HCT116 (cell line): ENCODE measurements around the gene IFNL4. TPM values are rescaled to one million over a fixed set of nuclear protein-coding genes. Genes with fewer than 3 reads are reported as not detected.

ENCODE experiments used
- ATAC-seq: fragments of 200-7000 bp; cut with Tn5 transposase; 2 replicates; pipeline ENCODE4 v1.9.1; 2020; ENCODE audit warnings: mild to moderate bottlenecking, moderate library complexity
- BruUV-seq: library from RNA; stranded (reverse); fragments of 400-500 nt; replicated peaks from 2 replicates; lab custom pipeline; 2021; lab: Mats Ljungman, UMichigan
- CTCF ChIA-PET: fragments of 300-600 bp; sonication (Branson Sonifier 250); formaldehyde crosslinking; loops from one replicate; lab custom pipeline; 2021; ENCODE audit warnings: antibody characterized with exemption; lab: Charles Lee
- POLR2A ChIA-PET: fragments of 300-600, 350-600 bp; sonication (Branson Sonifier 250); formaldehyde crosslinking; loops from one replicate; lab custom pipeline; 2021; ENCODE audit warnings: antibody characterized with exemption; lab: Charles Lee
- RAD21 ChIA-PET, 2 experiments: fragments of 300-600 bp; sonication (Branson Sonifier 250); formaldehyde crosslinking; loops; one replicate each; lab custom pipeline; 2023; ENCODE audit warnings: low total read pairs in 2 of 2; ENCODE audit not compliant: uncharacterized antibody in 2 of 2, unreplicated experiment in 2 of 2, low non-redundant PET in 1 of 2; lab: Charles Lee
- DNase-seq: peaks from one replicate; pipeline ENCODE4 v3.0.0-alpha.2; 2010; ENCODE audit warnings: low read depth, low spot score
- H2AFZ ChIP-seq: fragments of 200-600 bp; shearing (Covaris generic), sonication (generic); 2 replicates; pipeline ENCODE4 v1.6.1; 2017; ENCODE audit warnings: low read depth, mixed run types, mixed read lengths, antibody characterized with exemption, low read length; ENCODE audit not compliant: poor library complexity, severe bottlenecking
- H3K27ac ChIP-seq: 2 replicates; pipeline ENCODE4 v1.5.1; 2012; ENCODE audit warnings: low read depth, low read length
- H3K27me3 ChIP-seq: fragments of 200-600 bp; sonication (generic); 2 replicates; pipeline ENCODE4 v1.6.1; 2016; ENCODE audit warnings: mixed run types, low read length, mixed read lengths; ENCODE audit not compliant: insufficient read depth
- H3K36me3 ChIP-seq, 2 experiments: fragments of 200-500 bp in 1 of 2; fragments of 200-600 bp in 1 of 2; sonication (Bioruptor generic) in 1 of 2; sonication (generic) in 1 of 2; 2 replicates each; pipeline versions ENCODE4 v1.5.1 to v1.6.1; 2014 to 2016; ENCODE audit warnings: low read length in 2 of 2, inconsistent platforms in 1 of 2, mixed read lengths in 1 of 2, mixed run types in 1 of 2; ENCODE audit not compliant: insufficient read depth in 2 of 2, control insufficient read depth in 1 of 2
- H3K4me1 ChIP-seq, 2 experiments: fragments of 200-600 bp in 1 of 2; sonication (generic) in 1 of 2; 2 replicates each; pipeline versions ENCODE4 v1.5.1 to v1.6.1; 2012 to 2017; ENCODE audit warnings: low read length in 2 of 2, inconsistent platforms in 1 of 2, mild to moderate bottlenecking in 1 of 2, mixed read lengths in 1 of 2, mixed run types in 1 of 2, moderate library complexity in 1 of 2; ENCODE audit not compliant: insufficient read depth in 2 of 2, control insufficient read depth in 1 of 2
- H3K4me2 ChIP-seq: fragments of 200-600 bp; sonication (generic); 2 replicates; pipeline ENCODE4 v1.6.1; 2017; ENCODE audit warnings: mixed run types, low read length, mixed read lengths
- H3K4me3 ChIP-seq, 2 experiments: fragments of 200-600 bp in 1 of 2; sonication (generic) in 1 of 2; replicated peaks in 1 of 2; 2 replicates each; pipeline ENCODE4 v1.5.1; 2011 to 2016; ENCODE audit warnings: low read length in 2 of 2, control low read depth in 1 of 2, low read depth in 1 of 2, mild to moderate bottlenecking in 1 of 2, mixed read lengths in 1 of 2, mixed run types in 1 of 2
- H3K79me2 ChIP-seq: fragments of 200-600 bp; sonication (generic); 2 replicates; pipeline ENCODE4 v1.6.1; 2017; ENCODE audit warnings: mild to moderate bottlenecking, mixed run types, low read length, moderate library complexity, mixed read lengths; ENCODE audit not compliant: insufficient read depth
- H3K9ac ChIP-seq: fragments of 200-600 bp; sonication (generic); 2 replicates; pipeline ENCODE4 v1.6.1; 2016; ENCODE audit warnings: low read length, mixed read lengths
- H3K9me2 ChIP-seq: fragments of 200-600 bp; sonication (generic), shearing (Covaris generic); 2 replicates; pipeline ENCODE4 v1.6.1; 2017; ENCODE audit warnings: mixed run types, mild to moderate bottlenecking, moderate library complexity; ENCODE audit not compliant: insufficient read depth
- H3K9me3 ChIP-seq, 2 experiments: fragments of 200-500 bp in 1 of 2; fragments of 200-600 bp in 1 of 2; sonication (Bioruptor generic) in 1 of 2; sonication (generic) in 1 of 2; 2 replicates each; pipeline ENCODE4 v1.6.1; 2014 to 2017; ENCODE audit warnings: low read length in 2 of 2, mixed read lengths in 2 of 2, inconsistent platforms in 1 of 2, low read depth in 1 of 2, mild to moderate bottlenecking in 1 of 2, mixed run types in 1 of 2, moderate library complexity in 1 of 2; ENCODE audit not compliant: control insufficient read depth in 1 of 2, insufficient read depth in 1 of 2
- H4K20me1 ChIP-seq: fragments of 200-600 bp; sonication (generic), shearing (Covaris generic); 2 replicates; pipeline ENCODE4 v1.6.1; 2017; ENCODE audit warnings: mixed run types, mild to moderate bottlenecking, moderate library complexity; ENCODE audit not compliant: insufficient read depth
- CBX3 ChIP-seq: IDR thresholded peaks from 2 replicates; pipeline ENCODE4 v1.6.1; 2012; ENCODE audit warnings: low read depth
- JUND ChIP-seq: IDR thresholded peaks from 2 replicates; pipeline ENCODE4 v1.6.1; 2012
- POLR2A ChIP-seq: IDR thresholded peaks from 2 replicates; pipeline ENCODE4 v1.7.0; 2011; ENCODE audit warnings: borderline replicate concordance; ENCODE audit not compliant: insufficient read depth, insufficient read length; ENCODE audit errors: extremely low read depth
- POLR2AphosphoS5 ChIP-seq: IDR thresholded peaks from 2 replicates; pipeline ENCODE4 v1.6.1; 2011; ENCODE audit warnings: mild to moderate bottlenecking, low read depth, low read length, moderate library complexity
- SP1 ChIP-seq: IDR thresholded peaks from 2 replicates; pipeline ENCODE4 v1.6.1; 2012; ENCODE audit warnings: low read depth
- TCF7L2 ChIP-seq: IDR thresholded peaks from 2 replicates; pipeline ENCODE4 v1.7.0; 2011; ENCODE audit warnings: borderline replicate concordance, inconsistent platforms; ENCODE audit not compliant: insufficient read depth, insufficient read length; ENCODE audit errors: extremely low read depth
- ZFX ChIP-seq: fragments of 450-650 bp; IDR thresholded peaks from 2 replicates; pipeline ENCODE4 v1.6.1; 2017
- ZNF274 ChIP-seq: fragments of 200-500 bp; sonication (Bioruptor generic); IDR thresholded peaks from 2 replicates; pipeline ENCODE4 v1.6.1; 2014; ENCODE audit warnings: mild to moderate bottlenecking, low read depth, low read length, inconsistent platforms
- intact Hi-C: fragments of 100-400 bp; cut with micrococcal nuclease; formaldehyde crosslinking; loops from 2 replicates; pipeline ENCODE4 v1.10.0; 2022
- total RNA-seq: library from RNA; stranded (reverse); gene quantifications from one replicate; pipeline ENCODE4 v1.2.1, GENCODE V29; 2021; ENCODE audit not compliant: unreplicated experiment
- TF ChIP-seq, protein P1 (sequence below): IDR thresholded peaks from 2 replicates; pipeline ENCODE4 v1.6.1; 2011; ENCODE audit warnings: mild to moderate bottlenecking, low read length, moderate library complexity; ENCODE audit not compliant: insufficient replicate concordance; ENCODE audit errors: extremely low read depth
- TF ChIP-seq, protein P2 (sequence below): IDR thresholded peaks from 2 replicates; pipeline ENCODE4 v1.6.1; 2012; ENCODE audit warnings: low read depth
- TF ChIP-seq, protein P3 (sequence below): IDR thresholded peaks from 2 replicates; pipeline ENCODE4 v1.6.1; 2012

The IFNL4 gene
- total RNA-seq, 1 experiment from 2014 or later = not detected

DNA sequence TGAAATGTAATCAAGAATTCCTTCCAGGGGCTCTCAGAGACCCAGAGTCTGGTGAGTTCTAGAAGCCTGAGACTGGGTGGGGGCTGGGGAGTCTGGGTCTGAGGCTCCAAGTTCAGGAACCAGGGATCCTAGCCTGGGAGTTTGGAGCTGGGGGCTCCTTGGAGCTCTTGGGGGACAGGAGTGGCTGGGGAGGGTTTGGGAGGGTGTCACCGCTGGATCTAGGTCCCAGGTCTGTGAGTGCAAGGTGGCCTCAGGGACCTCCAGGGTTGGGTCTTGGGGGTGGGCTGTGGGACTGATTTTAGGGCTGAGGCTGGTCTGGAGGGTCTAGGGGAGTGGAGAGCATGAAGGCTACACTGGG, 45.7 kb downstream of the IFNL4 start (continued):
- TF ChIP-seq, protein P1, sequence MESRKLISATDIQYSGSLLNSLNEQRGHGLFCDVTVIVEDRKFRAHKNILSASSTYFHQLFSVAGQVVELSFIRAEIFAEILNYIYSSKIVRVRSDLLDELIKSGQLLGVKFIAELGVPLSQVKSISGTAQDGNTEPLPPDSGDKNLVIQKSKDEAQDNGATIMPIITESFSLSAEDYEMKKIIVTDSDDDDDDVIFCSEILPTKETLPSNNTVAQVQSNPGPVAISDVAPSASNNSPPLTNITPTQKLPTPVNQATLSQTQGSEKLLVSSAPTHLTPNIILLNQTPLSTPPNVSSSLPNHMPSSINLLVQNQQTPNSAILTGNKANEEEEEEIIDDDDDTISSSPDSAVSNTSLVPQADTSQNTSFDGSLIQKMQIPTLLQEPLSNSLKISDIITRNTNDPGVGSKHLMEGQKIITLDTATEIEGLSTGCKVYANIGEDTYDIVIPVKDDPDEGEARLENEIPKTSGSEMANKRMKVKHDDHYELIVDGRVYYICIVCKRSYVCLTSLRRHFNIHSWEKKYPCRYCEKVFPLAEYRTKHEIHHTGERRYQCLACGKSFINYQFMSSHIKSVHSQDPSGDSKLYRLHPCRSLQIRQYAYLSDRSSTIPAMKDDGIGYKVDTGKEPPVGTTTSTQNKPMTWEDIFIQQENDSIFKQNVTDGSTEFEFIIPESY = no peak
- no peak for TF ChIP-seq TCF7L2
- TF ChIP-seq CBX3 = no peak
- TF ChIP-seq POLR2AphosphoS5 = no peak
- no peak for TF ChIP-seq ZNF274
- TF ChIP-seq SP1 = no peak
- no peak for TF ChIP-seq JUND

DNA sequence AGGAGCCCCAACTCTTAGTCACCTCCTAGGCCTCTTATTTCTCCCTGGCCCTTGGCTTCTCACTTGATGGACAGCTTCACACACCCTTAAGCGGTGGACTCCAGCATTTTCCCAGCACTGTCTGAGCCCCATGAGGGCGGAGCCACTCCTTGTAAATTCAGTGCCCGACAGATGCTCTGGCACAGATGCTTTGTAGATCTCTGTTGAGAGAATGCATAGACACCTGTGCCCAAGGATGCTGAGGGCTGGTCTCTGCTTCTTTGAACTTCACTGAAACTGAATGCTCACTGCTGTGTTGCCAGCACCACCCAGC, 47.9 kb downstream of the IFNL4 start:
- no peaks in the 10 kb centered on the region for H3K9me2 ChIP-seq
- H2AFZ ChIP-seq = no peak overlapping the region
- DNase-seq = no peak
- H3K9me3 ChIP-seq = no peaks in the 10 kb centered on the region
- H3K27me3 ChIP-seq = no peaks in the 10 kb centered on the region
- TF ChIP-seq CBX3 = no peak
- TF ChIP-seq, protein P2, sequence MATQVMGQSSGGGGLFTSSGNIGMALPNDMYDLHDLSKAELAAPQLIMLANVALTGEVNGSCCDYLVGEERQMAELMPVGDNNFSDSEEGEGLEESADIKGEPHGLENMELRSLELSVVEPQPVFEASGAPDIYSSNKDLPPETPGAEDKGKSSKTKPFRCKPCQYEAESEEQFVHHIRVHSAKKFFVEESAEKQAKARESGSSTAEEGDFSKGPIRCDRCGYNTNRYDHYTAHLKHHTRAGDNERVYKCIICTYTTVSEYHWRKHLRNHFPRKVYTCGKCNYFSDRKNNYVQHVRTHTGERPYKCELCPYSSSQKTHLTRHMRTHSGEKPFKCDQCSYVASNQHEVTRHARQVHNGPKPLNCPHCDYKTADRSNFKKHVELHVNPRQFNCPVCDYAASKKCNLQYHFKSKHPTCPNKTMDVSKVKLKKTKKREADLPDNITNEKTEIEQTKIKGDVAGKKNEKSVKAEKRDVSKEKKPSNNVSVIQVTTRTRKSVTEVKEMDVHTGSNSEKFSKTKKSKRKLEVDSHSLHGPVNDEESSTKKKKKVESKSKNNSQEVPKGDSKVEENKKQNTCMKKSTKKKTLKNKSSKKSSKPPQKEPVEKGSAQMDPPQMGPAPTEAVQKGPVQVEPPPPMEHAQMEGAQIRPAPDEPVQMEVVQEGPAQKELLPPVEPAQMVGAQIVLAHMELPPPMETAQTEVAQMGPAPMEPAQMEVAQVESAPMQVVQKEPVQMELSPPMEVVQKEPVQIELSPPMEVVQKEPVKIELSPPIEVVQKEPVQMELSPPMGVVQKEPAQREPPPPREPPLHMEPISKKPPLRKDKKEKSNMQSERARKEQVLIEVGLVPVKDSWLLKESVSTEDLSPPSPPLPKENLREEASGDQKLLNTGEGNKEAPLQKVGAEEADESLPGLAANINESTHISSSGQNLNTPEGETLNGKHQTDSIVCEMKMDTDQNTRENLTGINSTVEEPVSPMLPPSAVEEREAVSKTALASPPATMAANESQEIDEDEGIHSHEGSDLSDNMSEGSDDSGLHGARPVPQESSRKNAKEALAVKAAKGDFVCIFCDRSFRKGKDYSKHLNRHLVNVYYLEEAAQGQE = no peak
- no peak for TF ChIP-seq ZFX
- no peak for TF ChIP-seq POLR2A
- no peak for TF ChIP-seq POLR2AphosphoS5
- TF ChIP-seq, protein P3, sequence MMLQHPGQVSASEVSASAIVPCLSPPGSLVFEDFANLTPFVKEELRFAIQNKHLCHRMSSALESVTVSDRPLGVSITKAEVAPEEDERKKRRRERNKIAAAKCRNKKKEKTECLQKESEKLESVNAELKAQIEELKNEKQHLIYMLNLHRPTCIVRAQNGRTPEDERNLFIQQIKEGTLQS = no peak
- ATAC-seq = no peak
- no TSS peak for BruUV-seq
- intact Hi-C loops = no loop called here
- H3K36me3 ChIP-seq = no peaks in the 10 kb centered on the region
- H3K4me1 ChIP-seq = peaks cover 7 to 19% of the 10 kb centered on the region in 2 experiments; a peak in 3 of 4 replicates
- H3K4me3 ChIP-seq = no peak overlapping the region
- no peaks in the 10 kb centered on the region for H3K79me2 ChIP-seq
- ChIA-PET RAD21 (no interaction called here), POLR2A (no interaction called here), CTCF (no interaction called here)
- H3K9ac ChIP-seq = no peak overlapping the region
- no peak overlapping the region for H3K4me2 ChIP-seq
- H3K27ac ChIP-seq = no peak overlapping the region
- H4K20me1 ChIP-seq = no peaks in the 10 kb centered on the region
